ENCODE data around the gene VAT1.

The VAT1 gene

GRCh38 chr17:42992872-42993271 is 29.3 kb downstream of the VAT1 start:
- TF ChIP-seq CTCF (IDR thresholded peaks at IDR 0.05; ENCODE audit: borderline replicate concordance, control extremely low read depth, extremely low read depth, insufficient read depth, missing control alignments) = no peak

GRCh38 chr17:42991471-42991870 is 30.7 kb downstream of the VAT1 start:
- no peak for DNase-seq (ENCODE audit: low spot score)
- in situ Hi-C loops (cut with MboI; ENCODE audit: low sequenced_read_pairs, unreplicated experiment) = no loop called here
- no peak for TF ChIP-seq CTCF (IDR thresholded peaks at IDR 0.05; ENCODE audit: borderline replicate concordance, control extremely low read depth, extremely low read depth, insufficient read depth, missing control alignments)

More at GRCh38 chr17:42992872-42993271, 29.3 kb downstream of the VAT1 start:
- DNase-seq (ENCODE audit: low spot score) = no peak
- in situ Hi-C loops (cut with MboI; ENCODE audit: low sequenced_read_pairs, unreplicated experiment) = no loop called here

GRCh38 chr17:42989726-42990652 is 32.2 kb downstream of the VAT1 start:
- in situ Hi-C loops (cut with MboI; ENCODE audit: low sequenced_read_pairs, unreplicated experiment) = no loop called here
- TF ChIP-seq CTCF (IDR thresholded peaks at IDR 0.05; ENCODE audit: borderline replicate concordance, control extremely low read depth, extremely low read depth, insufficient read depth, missing control alignments) = no peak
- no peak for DNase-seq (ENCODE audit: low spot score)

GRCh38 chr17:42989141-42989540 is 33.0 kb downstream of the VAT1 start:
- in situ Hi-C loops (cut with MboI; ENCODE audit: low sequenced_read_pairs, unreplicated experiment) = no loop called here
- TF ChIP-seq CTCF (IDR thresholded peaks at IDR 0.05; ENCODE audit: borderline replicate concordance, control extremely low read depth, extremely low read depth, insufficient read depth, missing control alignments) = no peak
- no peak for DNase-seq (ENCODE audit: low spot score)

GRCh38 chr17:42985225-42985624 is 37.0 kb downstream of the VAT1 start:
- in situ Hi-C loops (cut with MboI; ENCODE audit: low sequenced_read_pairs, unreplicated experiment) = no loop called here
- peak; percentile 74 for DNase-seq (ENCODE audit: low spot score)
- no peak for TF ChIP-seq CTCF (IDR thresholded peaks at IDR 0.05; ENCODE audit: borderline replicate concordance, control extremely low read depth, extremely low read depth, insufficient read depth, missing control alignments)

GRCh38 chr17:42982266-42982665 is 39.9 kb downstream of the VAT1 start:
- DNase-seq (ENCODE audit: low spot score) = no peak
- TF ChIP-seq CTCF (IDR thresholded peaks at IDR 0.05; ENCODE audit: borderline replicate concordance, control extremely low read depth, extremely low read depth, insufficient read depth, missing control alignments) = no peak
- in situ Hi-C loops (cut with MboI; ENCODE audit: low sequenced_read_pairs, unreplicated experiment) = no loop called here

Measured in GM13976 (cell line).